CD14-positive monocyte (primary cell): ENCODE results near the gene YIF1B. TPM values are rescaled to one million over a fixed set of nuclear protein-coding genes. Genes with fewer than 3 reads are reported as not detected.

Experiments used
- DNase-seq, 3 donors: peaks; one replicate each; pipeline ENCODE4 v3.0.0-alpha.2; 2011 to 2022
- H2AFZ ChIP-seq: 2 replicates; pipeline ENCODE4 v1.6.0; 2012; ENCODE audit warnings: mild to moderate bottlenecking, low read depth, low read length, inconsistent platforms; ENCODE audit not compliant: insufficient read depth, poor library complexity, severe bottlenecking
- H3K27ac ChIP-seq, 2 donors: 1 replicate in 1 of 2; 2 replicates in 1 of 2; pipeline ENCODE4 v1.5.1; 2012 to 2013; ENCODE audit warnings: low read length in 2 of 2, control low read depth in 1 of 2, inconsistent platforms in 1 of 2, low read depth in 1 of 2, mild to moderate bottlenecking in 1 of 2
- H3K27me3 ChIP-seq, 2 donors: one replicate each; pipeline versions ENCODE4 v1.6.0 to v1.6.1; 2011 to 2013; ENCODE audit warnings: low read length in 2 of 2; ENCODE audit not compliant: control insufficient read depth in 2 of 2, insufficient read depth in 2 of 2
- H3K36me3 ChIP-seq, 2 donors: replicated peaks in 1 of 2; 1 replicate in 1 of 2; 2 replicates in 1 of 2; pipeline versions ENCODE4 v1.5.1 to v1.6.1; 2012 to 2013; ENCODE audit warnings: low read length in 2 of 2, control low read depth in 1 of 2, inconsistent platforms in 1 of 2, mild to moderate bottlenecking in 1 of 2; ENCODE audit not compliant: insufficient read depth in 2 of 2, control insufficient read depth in 1 of 2
- H3K4me1 ChIP-seq, 2 donors: 1 replicate in 1 of 2; 2 replicates in 1 of 2; pipeline versions ENCODE4 v1.5.1 to v1.6.1; 2012 to 2013; ENCODE audit warnings: low read length in 2 of 2, control low read depth in 1 of 2, inconsistent platforms in 1 of 2, mild to moderate bottlenecking in 1 of 2, moderate library complexity in 1 of 2; ENCODE audit not compliant: insufficient read depth in 2 of 2, control insufficient read depth in 1 of 2
- H3K4me2 ChIP-seq: replicated peaks from 2 replicates; pipeline ENCODE3; 2012; ENCODE audit warnings: low read length, moderate library complexity, mild to moderate bottlenecking; ENCODE audit not compliant: poor library complexity, severe bottlenecking; ENCODE audit errors: extremely low read depth
- H3K4me3 ChIP-seq, 3 experiments: fragments of 200-600 bp in 1 of 3; sonication (generic) in 1 of 3; replicated peaks in 1 of 3; 1 replicate in 2 of 3; 2 replicates in 1 of 3; pipeline ENCODE4 v1.5.1; 2011 to 2013; ENCODE audit warnings: low read length in 3 of 3, mild to moderate bottlenecking in 3 of 3, control low read depth in 2 of 3, low read depth in 2 of 3, inconsistent platforms in 1 of 3, moderate library complexity in 1 of 3
- H3K79me2 ChIP-seq: 2 replicates; pipeline ENCODE4 v1.6.0; 2012; ENCODE audit warnings: mild to moderate bottlenecking, control low read depth, inconsistent platforms, low read length, moderate library complexity; ENCODE audit not compliant: insufficient read depth
- H3K9ac ChIP-seq: 2 replicates; pipeline ENCODE4 v1.6.0; 2017; ENCODE audit warnings: low read length, mild to moderate bottlenecking; ENCODE audit not compliant: insufficient read depth, poor library complexity, severe bottlenecking
- H3K9me3 ChIP-seq, 2 donors: replicated peaks in 1 of 2; 1 replicate in 1 of 2; 2 replicates in 1 of 2; pipeline versions ENCODE4 v1.5.1 to v1.6.1; 2012 to 2013; ENCODE audit warnings: low read length in 2 of 2, control low read depth in 1 of 2; ENCODE audit not compliant: control insufficient read depth in 1 of 2, insufficient read depth in 1 of 2
- H4K20me1 ChIP-seq: 2 replicates; pipeline ENCODE4 v1.6.0; 2012; ENCODE audit warnings: mild to moderate bottlenecking, low read length, control low read depth, moderate library complexity; ENCODE audit not compliant: insufficient read depth
- H3K27ac Mint-ChIP-seq, 7 donors: one replicate each; pipeline ENCODE4 v1.8.0; 2020; ENCODE audit warnings: mild to moderate bottlenecking in 7 of 7, mixed read lengths in 7 of 7, moderate library complexity in 6 of 7, inconsistent platforms in 2 of 7
- H3K27me3 Mint-ChIP-seq, 3 donors: one replicate each; pipeline ENCODE4 v1.8.0; 2021 to 2022; ENCODE audit warnings: low read depth in 3 of 3, mild to moderate bottlenecking in 3 of 3, mixed read lengths in 3 of 3, moderate library complexity in 3 of 3, inconsistent platforms in 1 of 3
- H3K36me3 Mint-ChIP-seq, 2 donors: one replicate each; pipeline ENCODE4 v1.8.0; 2020; ENCODE audit warnings: mixed read lengths in 2 of 2, inconsistent platforms in 1 of 2, mild to moderate bottlenecking in 1 of 2
- H3K4me1 Mint-ChIP-seq: one replicate; pipeline ENCODE4 v1.8.0; 2020; ENCODE audit warnings: mild to moderate bottlenecking, mixed read lengths
- H3K4me3 Mint-ChIP-seq, 2 donors: one replicate each; pipeline ENCODE4 v1.8.0; 2020; ENCODE audit warnings: mild to moderate bottlenecking in 2 of 2, mixed read lengths in 2 of 2, moderate library complexity in 1 of 2
- H3K9me3 Mint-ChIP-seq, 7 donors: one replicate each; pipeline ENCODE4 v1.8.0; 2020 to 2022; ENCODE audit warnings: mixed read lengths in 7 of 7, mild to moderate bottlenecking in 6 of 7, moderate library complexity in 6 of 7, inconsistent platforms in 2 of 7
- WGBS: methylation state at CpG from one replicate; pipeline ENCODE4 v1.1.5; 2013; ENCODE audit warnings: missing lambda C conversion rate; ENCODE audit not compliant: insufficient coverage; 5-methylcytosine and 5-hydroxymethylcytosine counted together
- intact Hi-C, 2 donors: fragments of 100-400 bp; cut with micrococcal nuclease; formaldehyde crosslinking; loops; one replicate each; pipeline versions ENCODE4 v1.15.0 to v1.15.1; 2023
- polyA plus RNA-seq, 3 donors: library from polyadenylated mRNA; depleted of rRNA in 1 of 3; unstranded in 2 of 3; stranded (reverse) in 1 of 3; fragments of 300-500 nt in 2 of 3; fragments of >200 nt in 1 of 3; fragmentation: Illumina TruSeq in 2 of 3; gene quantifications; 1 replicate in 2 of 3; 2 replicates in 1 of 3; pipeline ENCODE4 v1.2.3, GENCODE V29; 2012 to 2021
- TF ChIP-seq, protein P1 (sequence below): fragments of 200-600 bp; IDR thresholded peaks from one replicate; pipeline ENCODE4 v1.8.0; 2022; ENCODE audit warnings: antibody characterized with exemption, mild to moderate bottlenecking

YIF1B gene
- polyA plus RNA-seq, 3 donors = 79.4 to 90.5 (median 86.1) TPM

DNA sequence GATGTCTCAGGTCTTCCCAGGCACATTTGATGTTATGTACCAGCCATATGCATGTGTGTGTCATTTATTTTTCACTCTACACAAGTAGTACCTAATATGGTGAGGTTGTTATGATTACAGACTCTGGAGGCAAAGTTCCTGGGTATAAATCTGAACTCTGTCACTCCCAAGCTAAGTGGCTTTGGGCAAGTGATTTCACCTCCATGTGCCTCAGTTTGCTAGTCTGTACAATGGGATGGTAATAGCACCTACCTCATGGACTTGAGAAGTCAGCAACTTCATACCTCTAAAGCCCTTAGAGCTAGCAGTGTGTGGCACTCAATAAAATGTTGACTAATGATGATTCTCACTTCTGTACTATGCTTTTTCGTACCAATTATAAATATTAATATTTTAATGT lies 16.0 kb upstream of the YIF1B start:
- Histone ChIP-seq H3K79me2 (no peaks in the 10 kb centered on the region), H2AFZ (no peak overlapping the region), H3K4me3 (no peak overlapping the region), H3K27me3 (no peaks in the 10 kb centered on the region), H3K4me2 (no peak overlapping the region), H3K27ac (no peak overlapping the region), H3K9ac (no peak overlapping the region), H3K4me1 (peaks cover 0 to 4% of the 10 kb centered on the region in 2 donors), H4K20me1 (peaks cover 9% of the 10 kb centered on the region), H3K9me3 (no peaks in the 10 kb centered on the region), H3K36me3 (peaks cover 23 to 43% of the 10 kb centered on the region in 2 donors)
- Mint-ChIP-seq H3K4me1 (no peaks in the 10 kb centered on the region), H3K36me3 (peaks cover 37 to 51% of the 10 kb centered on the region in 2 donors), H3K4me3 (no peak overlapping the region), H3K27me3 (peaks cover 0 to 2% (median 0%) of the 10 kb centered on the region in 3 donors), H3K27ac (no peak overlapping the region), H3K9me3 (peaks cover 0 to 2% (median 0%) of the 10 kb centered on the region in 7 donors)
- WGBS = no CpG with 5 or more reads among the region's 1 CpG
- DNase-seq = no peak
- TF ChIP-seq, protein P1, sequence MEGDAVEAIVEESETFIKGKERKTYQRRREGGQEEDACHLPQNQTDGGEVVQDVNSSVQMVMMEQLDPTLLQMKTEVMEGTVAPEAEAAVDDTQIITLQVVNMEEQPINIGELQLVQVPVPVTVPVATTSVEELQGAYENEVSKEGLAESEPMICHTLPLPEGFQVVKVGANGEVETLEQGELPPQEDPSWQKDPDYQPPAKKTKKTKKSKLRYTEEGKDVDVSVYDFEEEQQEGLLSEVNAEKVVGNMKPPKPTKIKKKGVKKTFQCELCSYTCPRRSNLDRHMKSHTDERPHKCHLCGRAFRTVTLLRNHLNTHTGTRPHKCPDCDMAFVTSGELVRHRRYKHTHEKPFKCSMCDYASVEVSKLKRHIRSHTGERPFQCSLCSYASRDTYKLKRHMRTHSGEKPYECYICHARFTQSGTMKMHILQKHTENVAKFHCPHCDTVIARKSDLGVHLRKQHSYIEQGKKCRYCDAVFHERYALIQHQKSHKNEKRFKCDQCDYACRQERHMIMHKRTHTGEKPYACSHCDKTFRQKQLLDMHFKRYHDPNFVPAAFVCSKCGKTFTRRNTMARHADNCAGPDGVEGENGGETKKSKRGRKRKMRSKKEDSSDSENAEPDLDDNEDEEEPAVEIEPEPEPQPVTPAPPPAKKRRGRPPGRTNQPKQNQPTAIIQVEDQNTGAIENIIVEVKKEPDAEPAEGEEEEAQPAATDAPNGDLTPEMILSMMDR = no peak
- intact Hi-C loops = no loop called here

- H3K36me3 ChIP-seq = peaks cover 39 to 63% of the 10 kb centered on the region in 2 donors
- 100% methylated on average over 5 of the region's 7 CpGs for WGBS
- H3K27ac Mint-ChIP-seq = peak overlapping the region in 1 of 7 donors; percentile 6
Observed at GRCh38 chr19:38329651-38330050, 13.9 kb upstream of the YIF1B start.

More at GRCh38 chr19:38329651-38330050, 13.9 kb upstream of the YIF1B start:
- Histone ChIP-seq H3K4me1 (no peaks in the 10 kb centered on the region), H3K4me2 (no peak overlapping the region), H2AFZ (no peak overlapping the region), H3K9ac (no peak overlapping the region), H3K79me2 (no peaks in the 10 kb centered on the region), H3K27me3 (no peaks in the 10 kb centered on the region), H3K27ac (no peak overlapping the region), H3K9me3 (no peaks in the 10 kb centered on the region), H3K4me3 (no peak overlapping the region), H4K20me1 (peaks cover 29% of the 10 kb centered on the region)
- Mint-ChIP-seq H3K9me3 (peaks cover 0 to 2% (median 0%) of the 10 kb centered on the region in 7 donors), H3K36me3 (peaks cover 56 to 70% of the 10 kb centered on the region in 2 donors), H3K4me3 (no peak overlapping the region), H3K27me3 (peaks cover 0 to 2% (median 2%) of the 10 kb centered on the region in 3 donors), H3K4me1 (no peaks in the 10 kb centered on the region)
- DNase-seq = no peak
- intact Hi-C loops = no loop called here
- TF ChIP-seq, protein P1 = no peak
